H54 (cell line): Measurements from ENCODE around the gene MAML1.

Source experiments
- DNase-seq: peaks from one replicate; pipeline ENCODE4 v3.0.0; 2011; ENCODE audit warnings: low spot score, mixed read lengths; ENCODE audit not compliant: insufficient read length
- FAIRE-seq: peaks from 3 replicates; lab custom pipeline; 2011; peaks lifted over from hg19 to GRCh38; lab: Jason Lieb, UNC
- POLR2A ChIP-seq: IDR thresholded peaks from 2 replicates; pipeline ENCODE4 v1.6.1; 2011; ENCODE audit warnings: low read depth, mild to moderate bottlenecking, low read length

The MAML1 gene

DNA sequence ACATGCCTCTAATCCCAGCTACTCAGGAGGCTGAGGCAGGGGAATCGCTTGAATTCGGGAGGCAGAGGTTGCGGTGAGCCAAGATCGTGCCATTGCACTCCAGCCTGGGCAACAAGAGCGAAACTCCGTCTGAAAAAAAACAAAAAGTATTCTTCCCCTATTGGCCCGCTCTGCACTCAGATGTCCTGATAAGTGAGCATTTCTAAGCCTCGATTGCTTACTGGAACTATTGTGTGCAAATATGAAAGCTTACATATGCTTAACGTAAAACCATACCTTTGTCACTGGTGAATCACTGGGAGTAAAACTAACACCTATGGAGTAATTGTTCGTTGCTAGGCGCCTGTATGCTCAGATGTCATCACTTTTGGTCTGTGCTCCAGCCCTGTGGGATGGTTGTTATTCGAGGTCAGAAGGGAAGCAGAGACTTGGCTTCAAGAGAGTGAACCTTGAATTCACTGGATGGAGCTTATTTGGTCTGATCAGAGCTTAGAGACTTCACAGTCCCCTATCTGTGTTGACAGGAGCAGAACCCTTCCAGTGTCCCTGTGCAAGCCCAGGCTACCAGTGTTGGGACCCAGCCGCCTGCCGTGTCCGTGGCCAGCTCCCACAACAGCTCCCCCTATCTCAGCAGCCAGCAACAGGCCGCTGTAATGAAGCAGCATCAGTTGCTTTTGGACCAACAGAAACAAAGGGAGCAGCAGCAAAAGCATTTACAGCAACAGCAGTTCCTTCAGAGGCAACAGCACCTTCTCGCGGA lies 35.9 kb downstream of the MAML1 start:
- DNase-seq (no peak), FAIRE-seq (no peak)
- no peak for TF ChIP-seq POLR2A

GRCh38 chr5:179769271-179769670 lies 36.6 kb downstream of the MAML1 start:
- TF ChIP-seq POLR2A: no peak
- DNase-seq (no peak), FAIRE-seq (no peak)

GRCh38 chr5:179769796-179770195 lies 37.2 kb downstream of the MAML1 start:
- no peak for FAIRE-seq
- no peak for DNase-seq

DNA sequence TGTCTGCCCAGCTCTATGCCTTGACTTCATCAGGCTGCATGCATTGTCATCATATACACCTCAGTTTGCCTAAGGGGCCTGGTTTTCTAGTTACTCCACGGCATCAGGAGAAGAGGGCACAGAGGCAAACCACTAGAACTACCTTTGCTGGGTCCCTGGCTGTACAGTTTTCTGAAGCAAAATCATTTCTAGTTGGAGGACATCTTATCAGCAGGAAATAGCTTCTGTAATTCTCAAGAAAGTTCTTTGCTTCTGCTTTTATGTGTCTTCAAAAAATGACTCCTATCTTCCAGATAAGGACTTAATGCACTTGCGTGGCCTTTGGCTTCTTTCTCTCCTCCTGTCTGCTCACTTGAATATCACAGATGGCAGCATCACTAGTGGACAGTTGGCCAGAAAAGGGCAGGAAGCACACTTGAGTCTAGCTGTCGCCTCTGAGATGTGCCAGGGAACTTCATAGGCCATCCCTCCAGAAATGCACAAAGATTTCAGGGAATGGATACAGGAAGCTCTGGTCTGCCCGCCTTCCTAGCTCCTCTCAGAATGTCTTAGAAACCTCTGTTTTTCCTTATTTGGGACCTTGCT lies 38.8 kb downstream of the MAML1 start:
- no peak for TF ChIP-seq POLR2A
- FAIRE-seq (no peak), DNase-seq (no peak)

More at GRCh38 chr5:179769796-179770195, 37.2 kb downstream of the MAML1 start:
- no peak for TF ChIP-seq POLR2A

- FAIRE-seq (no peak), DNase-seq (no peak)
- no peak for TF ChIP-seq POLR2A
Measured at GRCh38 chr5:179772351-179772750, 39.7 kb downstream of the MAML1 start.

- TF ChIP-seq POLR2A: no peak
- FAIRE-seq (no peak), DNase-seq (no peak)
Measured at GRCh38 chr5:179773686-179774040, 41.0 kb downstream of the MAML1 start.

DNA sequence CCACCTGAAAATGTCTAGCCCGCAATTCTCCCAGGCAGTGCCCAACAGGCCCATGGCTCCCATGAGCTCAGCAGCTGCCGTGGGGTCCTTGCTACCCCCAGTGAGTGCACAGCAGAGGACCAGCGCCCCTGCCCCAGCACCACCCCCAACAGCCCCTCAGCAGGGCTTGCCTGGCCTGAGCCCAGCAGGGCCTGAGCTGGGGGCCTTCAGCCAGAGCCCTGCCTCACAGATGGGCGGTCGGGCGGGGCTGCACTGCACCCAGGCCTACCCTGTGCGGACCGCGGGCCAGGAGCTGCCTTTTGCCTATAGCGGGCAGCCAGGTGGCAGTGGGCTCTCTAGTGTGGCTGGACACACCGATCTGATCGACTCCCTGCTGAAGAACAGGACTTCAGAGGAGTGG lies 41.8 kb downstream of the MAML1 start:
- no peak for DNase-seq
- no peak for TF ChIP-seq POLR2A
- no peak for FAIRE-seq

DNA sequence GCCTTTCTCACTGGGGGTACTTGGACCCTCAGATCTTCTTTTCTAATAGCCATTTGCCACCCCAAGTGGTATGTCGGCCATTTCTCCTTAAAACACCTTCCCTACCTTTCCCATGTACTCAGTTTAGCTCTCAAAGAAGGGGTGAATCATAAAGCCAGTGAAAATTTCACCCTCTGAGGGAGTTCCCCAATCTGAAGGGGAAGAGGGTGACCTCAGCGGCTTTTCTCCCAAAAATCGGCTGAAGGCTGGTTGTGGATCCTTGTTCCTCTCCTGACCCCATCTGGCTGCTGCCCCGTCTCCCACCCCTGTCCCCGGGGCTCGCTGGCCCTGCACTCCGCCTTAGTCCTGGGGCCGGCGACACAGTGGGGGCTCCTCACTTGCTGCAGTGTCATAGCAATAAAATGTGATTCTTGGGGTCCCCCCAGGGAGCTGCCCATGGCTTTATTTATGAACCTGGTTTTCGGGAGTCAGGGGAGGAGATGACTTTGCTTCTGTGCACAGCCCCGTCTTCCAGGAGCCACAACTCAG lies 43.9 kb downstream of the MAML1 start:
- FAIRE-seq (no peak), DNase-seq (no peak)
- no peak for TF ChIP-seq POLR2A

DNA sequence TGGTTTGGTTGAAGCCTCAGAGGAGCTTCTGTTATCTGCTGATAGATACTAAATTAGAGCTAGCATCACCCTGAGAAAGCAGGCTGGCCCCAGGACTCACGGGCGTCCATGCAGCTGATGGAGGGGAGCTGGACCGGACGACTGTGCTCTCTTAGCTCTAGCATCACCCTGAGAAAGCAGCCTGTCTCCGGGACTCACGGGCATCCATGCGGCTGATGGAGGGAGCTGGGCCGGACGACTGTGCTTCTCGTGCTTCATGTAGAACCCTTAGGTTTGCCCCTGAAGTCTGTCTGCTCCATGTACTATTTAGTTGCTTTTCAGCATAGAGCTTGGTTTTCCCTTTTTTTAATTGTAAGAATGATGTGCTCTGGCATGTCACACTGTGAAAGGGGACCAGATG lies 44.8 kb downstream of the MAML1 start:
- DNase-seq (no peak), FAIRE-seq (no peak)
- TF ChIP-seq POLR2A: no peak

- FAIRE-seq: no peak
- no peak for DNase-seq
- TF ChIP-seq POLR2A: no peak
Measured at GRCh38 chr5:179777909-179778308, 45.3 kb downstream of the MAML1 start.

- FAIRE-seq (no peak), DNase-seq (no peak)
- no peak for TF ChIP-seq POLR2A
Measured at GRCh38 chr5:179778591-179778990, 46.0 kb downstream of the MAML1 start.

- no peak for FAIRE-seq
- TF ChIP-seq POLR2A: no peak
- no peak for DNase-seq
Measured at GRCh38 chr5:179779826-179780225, 47.2 kb downstream of the MAML1 start.

GRCh38 chr5:179780362-179780761 lies 47.7 kb downstream of the MAML1 start:
- DNase-seq (no peak), FAIRE-seq (no peak)
- TF ChIP-seq POLR2A: no peak

DNA sequence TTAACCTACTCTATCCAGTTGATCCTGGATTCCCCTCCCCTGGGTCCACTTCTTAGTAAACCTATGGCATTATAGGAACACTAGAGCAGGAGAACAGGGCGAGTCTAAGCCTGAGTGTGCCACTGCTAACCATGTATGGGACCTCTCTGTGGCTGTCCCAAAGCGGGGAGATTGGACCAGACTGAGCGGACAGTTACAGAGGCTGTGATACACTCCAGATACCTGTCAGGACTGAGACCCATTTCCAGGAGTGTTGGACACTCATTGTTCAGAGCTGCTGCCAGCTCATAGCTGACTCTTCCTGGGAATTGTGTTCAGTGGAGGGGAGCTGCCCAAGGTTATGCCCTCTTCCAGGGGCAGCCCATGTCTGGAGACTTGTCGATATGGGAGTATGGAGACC lies 49.2 kb downstream of the MAML1 start:
- no peak for TF ChIP-seq POLR2A
- FAIRE-seq (no peak), DNase-seq (no peak)

DNA sequence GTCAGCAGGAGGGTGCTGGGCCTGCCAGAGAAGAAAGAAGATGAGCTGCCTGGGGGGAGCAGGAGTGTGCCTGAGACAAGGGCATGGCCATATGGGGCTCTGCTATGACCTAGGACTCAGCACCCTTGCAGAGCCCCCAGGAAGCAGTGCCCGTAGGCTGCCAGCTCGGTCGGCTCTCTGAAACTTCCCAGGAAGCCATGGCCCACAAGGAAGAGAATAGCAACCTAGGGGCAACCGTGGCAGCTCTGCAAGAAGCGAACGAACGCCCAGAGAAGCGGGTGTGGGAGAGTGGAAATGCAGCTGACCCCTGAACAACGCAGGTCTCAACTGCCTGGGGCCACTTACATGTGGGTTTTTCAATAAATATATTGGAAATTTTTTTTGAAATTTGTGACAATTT lies 50.5 kb downstream of the MAML1 start:
- DNase-seq (no peak), FAIRE-seq (no peak)
- TF ChIP-seq POLR2A: no peak
